PC-3 (cell line): ENCODE measurements around the gene APOL6. TPM values are rescaled to one million over a fixed set of nuclear protein-coding genes. Genes with fewer than 3 reads are reported as not detected.

Experiments used
- ATAC-seq: fragments of 200-7000 bp; cut with Tn5 transposase; 2 replicates; pipeline ENCODE4 v1.9.1; 2020; ENCODE audit warnings: mild to moderate bottlenecking, moderate library complexity
- BruUV-seq: library from RNA; stranded (reverse); fragments of 400-500 nt; replicated peaks from 2 replicates; lab custom pipeline; 2021; lab: Mats Ljungman, UMichigan
- CTCF ChIA-PET: fragments of 300-600 bp; sonication (Branson Sonifier 250); formaldehyde crosslinking; loops from one replicate; lab custom pipeline; 2022; ENCODE audit warnings: antibody characterized with exemption; lab: Charles Lee
- POLR2A ChIA-PET: fragments of 300-600 bp; sonication (Branson Sonifier 250); formaldehyde crosslinking; loops from one replicate; lab custom pipeline; 2022; ENCODE audit warnings: antibody characterized with exemption; ENCODE audit not compliant: unreplicated experiment; lab: Charles Lee
- DNase-seq: peaks from one replicate; pipeline ENCODE4 v3.0.0-alpha.2; 2015
- H2AFZ ChIP-seq: fragments of 300-600 bp; sonication (generic); 2 replicates; pipeline ENCODE4 v1.6.0; 2016; ENCODE audit warnings: antibody characterized with exemption, low read length
- H3F3A ChIP-seq: fragments of 300-600 bp; sonication (generic); one replicate; pipeline ENCODE4 v1.6.0; 2017; ENCODE audit warnings: antibody characterized with exemption, low read length, control low read depth, mild to moderate bottlenecking; ENCODE audit not compliant: unreplicated experiment
- H3K27ac ChIP-seq: fragments of 300-600 bp; sonication (generic); 2 replicates; pipeline ENCODE4 v1.5.1; 2016; ENCODE audit warnings: mild to moderate bottlenecking, low read length
- H3K27me3 ChIP-seq: fragments of 300-600 bp; sonication (generic); 2 replicates; pipeline ENCODE4 v1.6.1; 2016; ENCODE audit warnings: low read length, mixed read lengths
- H3K36me3 ChIP-seq: fragments of 300-600 bp; sonication (generic); 2 replicates; pipeline ENCODE4 v1.6.1; 2016; ENCODE audit warnings: low read depth, mixed run types, low read length, mixed read lengths
- H3K4me1 ChIP-seq: fragments of 300-600 bp; sonication (generic); 2 replicates; pipeline ENCODE4 v1.5.1; 2016; ENCODE audit warnings: low read length; ENCODE audit not compliant: insufficient read depth
- H3K4me2 ChIP-seq: fragments of 300-600 bp; sonication (generic); 2 replicates; pipeline ENCODE4 v1.6.0; 2016; ENCODE audit warnings: low read length
- H3K4me3 ChIP-seq: fragments of 300-600 bp; sonication (generic); 2 replicates; pipeline ENCODE4 v1.5.1; 2016; ENCODE audit warnings: mild to moderate bottlenecking, low read length, mixed read lengths
- H3K79me2 ChIP-seq: fragments of 300-600 bp; sonication (generic); 2 replicates; pipeline ENCODE4 v1.6.1; 2017; ENCODE audit warnings: low read length, mixed read lengths
- H3K9ac ChIP-seq: fragments of 300-600 bp; sonication (generic); 2 replicates; pipeline ENCODE4 v1.6.0; 2016; ENCODE audit warnings: mild to moderate bottlenecking, low read length
- H3K9me2 ChIP-seq: fragments of 300-600 bp; sonication (generic); replicated peaks from 2 replicates; pipeline ENCODE4 v1.6.1; 2016; ENCODE audit warnings: mixed run types, low read length, mixed read lengths
- H3K9me3 ChIP-seq: fragments of 300-600 bp; sonication (generic); 2 replicates; pipeline ENCODE4 v1.6.1; 2016; ENCODE audit warnings: low read length, mixed read lengths
- H4K20me1 ChIP-seq: fragments of 300-600 bp; sonication (generic); 2 replicates; pipeline ENCODE4 v1.6.1; 2016; ENCODE audit warnings: low read length, mixed read lengths
- CTCF ChIP-seq: fragments of 300-600 bp; sonication (generic); conservative IDR thresholded peaks from 2 replicates; pipeline ENCODE4 v1.5.1; 2017; ENCODE audit warnings: antibody characterized with exemption, low read depth, mild to moderate bottlenecking, low read length
- EZH2 ChIP-seq: fragments of 300-600 bp; sonication (generic); IDR thresholded peaks from one replicate; pipeline ENCODE4 v1.6.1; 2017; ENCODE audit warnings: antibody characterized with exemption, mild to moderate bottlenecking, low read length; ENCODE audit not compliant: unreplicated experiment
- EZH2phosphoT487 ChIP-seq: fragments of 300-600 bp; sonication (generic); IDR thresholded peaks from 2 replicates; pipeline ENCODE4 v1.6.1; 2018; ENCODE audit warnings: mild to moderate bottlenecking, antibody characterized with exemption, low read length, borderline replicate concordance
- intact Hi-C: fragments of 100-400 bp; cut with micrococcal nuclease; formaldehyde crosslinking; loops from 2 replicates; pipeline ENCODE4 v1.9.0; 2023
- total RNA-seq: library from RNA; depleted of rRNA; stranded (reverse); fragments of >200 nt; gene quantifications from 2 replicates; pipeline ENCODE4 v1.2.3, GENCODE V29; 2014

Gene APOL6
- total RNA-seq, 1 experiment from 2014 or later, result 8.2 TPM

- ATAC-seq, result no peak
- H3K27ac ChIP-seq, result no peak overlapping the region
- CTCF ChIA-PET, result no interaction called here
Measured at GRCh38 chr22:35611891-35612576, 36.2 kb upstream of the APOL6 start.

GRCh38 chr22:35612903-35613302 is 35.3 kb upstream of the APOL6 start:
- H4K20me1 ChIP-seq, result no peaks in the 10 kb centered on the region
- no peaks in the 10 kb centered on the region for H3K9me2 ChIP-seq
- no peaks in the 10 kb centered on the region for H3K27me3 ChIP-seq
- no peak for ATAC-seq
- H3K4me3 ChIP-seq, result no peak overlapping the region
- no TSS peak for BruUV-seq
- POLR2A ChIA-PET, result no interaction called here
- DNase-seq, result no peak
- H3F3A ChIP-seq, result no peaks in the 10 kb centered on the region
- H3K9ac ChIP-seq, result no peak overlapping the region
- H3K36me3 ChIP-seq, result no peaks in the 10 kb centered on the region
- intact Hi-C loops, result no loop called here
- H3K4me2 ChIP-seq, result no peak overlapping the region
- H3K79me2 ChIP-seq, result no peaks in the 10 kb centered on the region
- no peaks in the 10 kb centered on the region for H3K4me1 ChIP-seq
- TF ChIP-seq EZH2 (no peak), EZH2phosphoT487 (no peak), CTCF (no peak)
- no peak overlapping the region for H3K27ac ChIP-seq
- H3K9me3 ChIP-seq, result no peaks in the 10 kb centered on the region
- no peak overlapping the region for H2AFZ ChIP-seq
- CTCF ChIA-PET, result no interaction called here

More at GRCh38 chr22:35611891-35612576, 36.2 kb upstream of the APOL6 start:
- H3K9me2 ChIP-seq, result no peaks in the 10 kb centered on the region
- H4K20me1 ChIP-seq, result no peaks in the 10 kb centered on the region
- H3K4me2 ChIP-seq, result no peak overlapping the region
- no TSS peak for BruUV-seq
- H3K79me2 ChIP-seq, result no peaks in the 10 kb centered on the region
- no peak overlapping the region for H2AFZ ChIP-seq
- peaks cover 2% of the 10 kb centered on the region for H3K4me1 ChIP-seq
- H3K36me3 ChIP-seq, result no peaks in the 10 kb centered on the region
- POLR2A ChIA-PET, result no interaction called here
- no peak for DNase-seq
- TF ChIP-seq EZH2, result no peak
- TF ChIP-seq EZH2phosphoT487, result no peak
- no peak for TF ChIP-seq CTCF
- intact Hi-C loops, result no loop called here
- no peaks in the 10 kb centered on the region for H3K9me3 ChIP-seq
- no peak overlapping the region for H3K4me3 ChIP-seq
- no peaks in the 10 kb centered on the region for H3K27me3 ChIP-seq
- H3F3A ChIP-seq, result no peaks in the 10 kb centered on the region
- no peak overlapping the region for H3K9ac ChIP-seq

DNA sequence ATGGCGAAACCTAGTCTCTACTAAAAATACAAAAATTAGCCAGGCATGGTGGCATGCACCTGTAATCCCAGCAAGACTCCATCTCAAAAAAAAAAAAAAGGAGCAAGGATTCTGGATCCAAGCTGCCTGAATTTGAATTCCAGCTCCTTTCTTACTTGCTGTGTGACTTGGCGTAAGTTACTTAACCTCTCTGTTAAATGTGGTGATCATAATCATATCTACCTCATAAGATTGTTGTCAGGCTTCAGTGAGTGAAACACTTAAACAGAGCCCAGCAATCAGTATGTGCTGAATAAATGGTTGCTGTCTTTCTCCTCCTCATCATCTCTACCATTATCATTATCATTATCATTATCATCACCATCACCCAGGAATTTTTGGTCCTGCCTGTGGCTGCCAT is 33.8 kb upstream of the APOL6 start:
- no peaks in the 10 kb centered on the region for H3K9me2 ChIP-seq
- H4K20me1 ChIP-seq, result no peaks in the 10 kb centered on the region
- H3K79me2 ChIP-seq, result no peaks in the 10 kb centered on the region
- no peaks in the 10 kb centered on the region for H3K9me3 ChIP-seq
- no peaks in the 10 kb centered on the region for H3F3A ChIP-seq
- no peak overlapping the region for H3K4me3 ChIP-seq
- H3K4me2 ChIP-seq, result no peak overlapping the region
- ATAC-seq (no peak), DNase-seq (no peak)
- no peak for TF ChIP-seq EZH2
- no peak overlapping the region for H3K27ac ChIP-seq
- no TSS peak for BruUV-seq
- H3K9ac ChIP-seq, result no peak overlapping the region
- H3K36me3 ChIP-seq, result no peaks in the 10 kb centered on the region
- H2AFZ ChIP-seq, result no peak overlapping the region
- H3K4me1 ChIP-seq, result no peaks in the 10 kb centered on the region
- intact Hi-C loops, result no loop called here
- H3K27me3 ChIP-seq, result no peaks in the 10 kb centered on the region
- ChIA-PET CTCF (no interaction called here), POLR2A (no interaction called here)
